Upper lobe of right lung (tissue), 1 donor: ENCODE results near the gene ZDHHC24. TPM values are rescaled to one million over a fixed set of nuclear protein-coding genes. Genes with fewer than 3 reads are reported as not detected.

Source experiments
- ATAC-seq: fragments of 200-7000 bp; cut with Tn5 transposase; one replicate; pipeline ENCODE4 v1.9.1; 2020; ENCODE audit warnings: mild to moderate bottlenecking, moderate library complexity
- DNase-seq: peaks from one replicate; pipeline ENCODE4 v3.0.0-alpha.2; 2020
- H3K27ac ChIP-seq: fragments of 200-600 bp; one replicate; pipeline ENCODE4 v1.8.0; 2022
- H3K27me3 ChIP-seq: fragments of 200-600 bp; one replicate; pipeline ENCODE4 v1.8.0; 2022; ENCODE audit warnings: mild to moderate bottlenecking
- H3K36me3 ChIP-seq: fragments of 200-600 bp; one replicate; pipeline ENCODE4 v1.8.0; 2022
- H3K4me1 ChIP-seq: fragments of 200-600 bp; one replicate; pipeline ENCODE4 v1.8.0; 2022
- H3K4me3 ChIP-seq: fragments of 200-600 bp; one replicate; pipeline ENCODE4 v1.8.0; 2022; ENCODE audit warnings: mild to moderate bottlenecking
- H3K9me3 ChIP-seq: fragments of 200-600 bp; one replicate; pipeline ENCODE4 v1.8.0; 2022
- CTCF ChIP-seq: fragments of 200-600 bp; IDR thresholded peaks from one replicate; pipeline ENCODE4 v1.8.0; 2022; ENCODE audit warnings: antibody characterized with exemption
- intact Hi-C: fragments of 100-400 bp; cut with DNase I; formaldehyde crosslinking; loops from one replicate; pipeline ENCODE4 v1.11.0; 2022
- total RNA-seq: library from RNA; stranded (reverse); fragmentation: NEBNext Ultra II Directional; extraction: Animal tissue kit (Norgen Biotek cat#: 25700); gene quantifications from one replicate; pipeline ENCODE4 v1.2.1, GENCODE V29; 2021
- donor health status: DM: no; HTN: yes; CAD: no; lungs with severe emphysema.

The ZDHHC24 gene
- total RNA-seq, 1 donor from 2014 or later = 14.5 TPM

GRCh38 chr11:66550887-66551286, 5.0 kb upstream of the ZDHHC24 start:
- no peak overlapping the region for H3K4me3 ChIP-seq
- no peak for TF ChIP-seq CTCF
- H3K36me3 ChIP-seq = no peaks in the 10 kb centered on the region
- intact Hi-C loops = no loop called here
- H3K9me3 ChIP-seq = no peaks in the 10 kb centered on the region
- H3K4me1 ChIP-seq = peaks cover 6% of the 10 kb centered on the region
- ATAC-seq = no peak
- no peaks in the 10 kb centered on the region for H3K27me3 ChIP-seq
- no peak for DNase-seq
- H3K27ac ChIP-seq = no peak overlapping the region

GRCh38 chr11:66549696-66550095, 3.8 kb upstream of the ZDHHC24 start:
- no peak overlapping the region for H3K27ac ChIP-seq
- H3K4me3 ChIP-seq = no peak overlapping the region
- no peaks in the 10 kb centered on the region for H3K36me3 ChIP-seq
- no peaks in the 10 kb centered on the region for H3K27me3 ChIP-seq
- ATAC-seq (no peak), DNase-seq (no peak)
- intact Hi-C loops = no loop called here
- H3K9me3 ChIP-seq = no peaks in the 10 kb centered on the region
- H3K4me1 ChIP-seq = peaks cover 13% of the 10 kb centered on the region
- no peak for TF ChIP-seq CTCF

GRCh38 chr11:66548774-66549630, 3.2 kb upstream of the ZDHHC24 start:
- no peak overlapping the region for H3K4me3 ChIP-seq
- H3K9me3 ChIP-seq = no peaks in the 10 kb centered on the region
- no peaks in the 10 kb centered on the region for H3K27me3 ChIP-seq
- no peak for TF ChIP-seq CTCF
- no peaks in the 10 kb centered on the region for H3K36me3 ChIP-seq
- H3K4me1 ChIP-seq = peaks cover 20% of the 10 kb centered on the region
- DNase-seq = no peak
- no peak for ATAC-seq
- no peak overlapping the region for H3K27ac ChIP-seq
- intact Hi-C loops = no loop called here

- Histone ChIP-seq H3K36me3 (peaks cover 4% of the 10 kb centered on the region), H3K4me3 (no peak overlapping the region), H3K9me3 (no peaks in the 10 kb centered on the region), H3K27me3 (no peaks in the 10 kb centered on the region), H3K27ac (no peak overlapping the region), H3K4me1 (peaks cover 28% of the 10 kb centered on the region)
- DNase-seq = no peak
- no peak for ATAC-seq
- TF ChIP-seq CTCF = no peak
- intact Hi-C loops = no loop called here
Measured at GRCh38 chr11:66548041-66548440, 2.2 kb upstream of the ZDHHC24 start.

GRCh38 chr11:66547662-66548009, 1.8 kb upstream of the ZDHHC24 start:
- no peak overlapping the region for H3K27ac ChIP-seq
- TF ChIP-seq CTCF = no peak
- H3K4me3 ChIP-seq = no peak overlapping the region
- H3K9me3 ChIP-seq = no peaks in the 10 kb centered on the region
- H3K27me3 ChIP-seq = no peaks in the 10 kb centered on the region
- H3K4me1 ChIP-seq = peaks cover 28% of the 10 kb centered on the region
- DNase-seq = no peak
- intact Hi-C loops = no loop called here
- no peak for ATAC-seq
- peaks cover 6% of the 10 kb centered on the region for H3K36me3 ChIP-seq
